Measurements from ENCODE around the gene RASD1.

DNA sequence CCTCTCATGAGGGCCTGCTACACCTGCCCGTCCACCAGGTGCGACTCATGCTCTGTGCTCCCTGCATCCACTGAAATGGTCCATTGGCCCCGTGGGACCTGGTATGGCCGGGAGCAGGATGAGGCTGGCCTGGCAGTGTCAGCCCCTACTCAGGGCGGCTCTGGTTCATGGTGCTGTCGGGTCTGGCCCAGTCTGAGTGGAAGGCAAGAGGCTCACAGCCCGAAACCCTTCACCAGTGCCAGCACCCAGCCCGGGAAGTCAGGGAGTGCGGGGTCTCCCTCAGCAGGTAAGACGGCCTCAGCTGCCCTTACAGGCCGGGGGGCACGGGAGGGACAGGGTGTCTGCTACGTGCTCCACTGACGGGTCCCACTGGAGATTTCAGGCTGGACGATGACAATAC lies 40.5 kb upstream of the RASD1 start:
- no peak for TF ChIP-seq POLR2A (IDR thresholded peaks at IDR 0.05)
- TF ChIP-seq CTCF (IDR thresholded peaks at IDR 0.05) = no peak
- no peak for TF ChIP-seq EP300 (IDR thresholded peaks at IDR 0.05; ENCODE audit: low read depth)

Data from transverse colon (tissue), 3 donors.